OCI-LY1 (cell line): ENCODE measurements around the gene FBN1.

ENCODE experiments used
- H2AFZ ChIP-seq: fragments of 200-600 bp; sonication (generic), shearing (Covaris generic); 2 replicates; pipeline ENCODE4 v1.6.0; 2014; ENCODE audit warnings: antibody characterized with exemption, mild to moderate bottlenecking, low read length
- H3F3A ChIP-seq: fragments of 200-600 bp; sonication (generic), shearing (Covaris generic); 2 replicates; pipeline ENCODE4 v1.6.0; 2014; ENCODE audit warnings: mild to moderate bottlenecking, antibody characterized with exemption, low read length, moderate library complexity; ENCODE audit not compliant: insufficient read depth
- H3K27ac ChIP-seq: fragments of 200-600 bp; sonication (generic); 2 replicates; pipeline ENCODE4 v1.5.1; 2014; ENCODE audit warnings: low read length, mixed run types, mild to moderate bottlenecking, low read depth; ENCODE audit not compliant: poor library complexity, severe bottlenecking
- H3K27me3 ChIP-seq: fragments of 200-600 bp; sonication (generic); 2 replicates; pipeline ENCODE4 v1.6.0; 2014; ENCODE audit warnings: antibody characterized with exemption, mild to moderate bottlenecking, low read length, moderate library complexity; ENCODE audit not compliant: insufficient read depth
- H3K36me3 ChIP-seq: fragments of 200-600 bp; sonication (generic); 2 replicates; pipeline ENCODE4 v1.6.1; 2014; ENCODE audit warnings: mild to moderate bottlenecking, antibody characterized with exemption, low read length, moderate library complexity, mixed read lengths; ENCODE audit not compliant: insufficient read depth
- H3K4me1 ChIP-seq: fragments of 200-600 bp; sonication (generic); 2 replicates; pipeline ENCODE4 v1.5.1; 2014; ENCODE audit warnings: mild to moderate bottlenecking, low read length, moderate library complexity; ENCODE audit not compliant: insufficient read depth, severe bottlenecking
- H3K4me2 ChIP-seq: fragments of 200-600 bp; sonication (generic), shearing (Covaris generic); 2 replicates; pipeline ENCODE4 v1.6.1; 2014; ENCODE audit warnings: low read length
- H3K4me3 ChIP-seq: fragments of 200-600 bp; sonication (generic); 2 replicates; pipeline ENCODE4 v1.5.1; 2014; ENCODE audit warnings: low read length, low read depth, mild to moderate bottlenecking, mixed read lengths; ENCODE audit not compliant: poor library complexity, severe bottlenecking
- H3K79me2 ChIP-seq: fragments of 200-600 bp; shearing (Covaris generic); 2 replicates; pipeline ENCODE4 v1.6.1; 2016; ENCODE audit warnings: mixed run types, low read length, mixed read lengths; ENCODE audit not compliant: insufficient read depth
- H3K9ac ChIP-seq: fragments of 200-600 bp; sonication (generic), shearing (Covaris generic); 2 replicates; pipeline ENCODE4 v1.6.1; 2014; ENCODE audit warnings: mild to moderate bottlenecking, low read length, mixed read lengths
- H3K9me2 ChIP-seq: fragments of 200-600 bp; sonication (generic), shearing (Covaris generic); 2 replicates; pipeline ENCODE4 v1.6.1; 2014; ENCODE audit warnings: low read depth, mild to moderate bottlenecking, low read length, mixed read lengths
- H3K9me3 ChIP-seq: fragments of 200-600 bp; shearing (Covaris generic); 2 replicates; pipeline ENCODE4 v1.6.1; 2014; ENCODE audit warnings: low read length, mixed read lengths
- H4K20me1 ChIP-seq: fragments of 200-600 bp; sonication (generic), shearing (Covaris generic); 2 replicates; pipeline ENCODE4 v1.6.0; 2016; ENCODE audit warnings: mild to moderate bottlenecking, low read length; ENCODE audit not compliant: insufficient read depth
- CTCF ChIP-seq: fragments of 200-600 bp; sonication (generic), shearing (Covaris generic); IDR thresholded peaks from 2 replicates; pipeline ENCODE4 v1.5.1; 2017; ENCODE audit warnings: mild to moderate bottlenecking, antibody characterized with exemption, low read length, moderate library complexity, mixed read lengths
- EZH2 ChIP-seq: fragments of 200-600 bp; sonication (generic), shearing (Covaris generic); IDR thresholded peaks from 2 replicates; pipeline ENCODE4 v1.8.0; 2017; ENCODE audit warnings: borderline replicate concordance, mixed run types, mild to moderate bottlenecking, antibody characterized with exemption, low read length, moderate library complexity, mixed read lengths

Gene FBN1

GRCh38 chr15:48627260-48627940, 18.1 kb downstream of the FBN1 start:
- Histone ChIP-seq H3F3A (no peaks in the 10 kb centered on the region), H3K4me2 (no peak overlapping the region), H3K9me3 (no peaks in the 10 kb centered on the region), H3K4me1 (no peaks in the 10 kb centered on the region), H3K4me3 (no peak overlapping the region), H3K9ac (no peak overlapping the region), H3K27me3 (no peaks in the 10 kb centered on the region), H3K36me3 (no peaks in the 10 kb centered on the region), H4K20me1 (no peaks in the 10 kb centered on the region), H3K9me2 (no peaks in the 10 kb centered on the region), H3K79me2 (no peaks in the 10 kb centered on the region), H3K27ac (no peak overlapping the region), H2AFZ (no peak overlapping the region)
- TF ChIP-seq EZH2 (no peak), CTCF (no peak)

- Histone ChIP-seq H4K20me1 (no peaks in the 10 kb centered on the region), H3K4me2 (no peak overlapping the region), H3K9me2 (no peaks in the 10 kb centered on the region), H3K27ac (no peak overlapping the region), H3K4me3 (no peak overlapping the region), H3K27me3 (no peaks in the 10 kb centered on the region), H3F3A (no peaks in the 10 kb centered on the region), H3K9ac (no peak overlapping the region), H3K79me2 (no peaks in the 10 kb centered on the region), H3K36me3 (no peaks in the 10 kb centered on the region), H3K9me3 (no peaks in the 10 kb centered on the region), H3K4me1 (no peaks in the 10 kb centered on the region), H2AFZ (no peak overlapping the region)
- TF ChIP-seq CTCF (no peak), EZH2 (no peak)
These were observed 20.4 kb downstream of the FBN1 start for GRCh38 chr15:48625126-48625525.

- no peak for TF ChIP-seq EZH2
- no peak for TF ChIP-seq CTCF
- Histone ChIP-seq H3K27me3 (no peaks in the 10 kb centered on the region), H3K9ac (no peak overlapping the region), H3F3A (no peaks in the 10 kb centered on the region), H3K79me2 (no peaks in the 10 kb centered on the region), H3K4me1 (no peaks in the 10 kb centered on the region), H3K4me2 (no peak overlapping the region), H3K27ac (no peak overlapping the region), H2AFZ (no peak overlapping the region), H3K4me3 (no peak overlapping the region), H4K20me1 (no peaks in the 10 kb centered on the region), H3K9me2 (no peaks in the 10 kb centered on the region), H3K36me3 (no peaks in the 10 kb centered on the region), H3K9me3 (no peaks in the 10 kb centered on the region)
These were observed 20.8 kb downstream of the FBN1 start for GRCh38 chr15:48624700-48625099.
